ENCODE data around the gene KDM4C. TPM values are rescaled to one million over a fixed set of nuclear protein-coding genes. Genes with fewer than 3 reads are reported as not detected.

KDM4C gene
- total RNA-seq, 6 donors from 2014 or later = 31.6 to 96.4 (median 41.2) TPM

- ATAC-seq (ENCODE audit: low FRiP score in 2 of 2) = peak in 1 of 2 donors; percentile 31
- no peaks in the 10 kb centered on the region for H3K36me3 ChIP-seq
- no peak overlapping the region for H3K27ac ChIP-seq
- H3K4me3 ChIP-seq = no peak overlapping the region
- no peak for TF ChIP-seq POLR2A (IDR thresholded peaks at IDR 0.05)
- no peak for TF ChIP-seq POLR2AphosphoS5 (IDR thresholded peaks at IDR 0.05)
- TF ChIP-seq EP300 (IDR thresholded peaks at IDR 0.05) = no peak
- no peak for TF ChIP-seq CTCF (IDR thresholded peaks at IDR 0.05)
- no peak for DNase-seq
- WGBS, 2 donors = 81 to 87% methylated on average over 5 of the region's 5 CpGs
- no peaks in the 10 kb centered on the region for H3K27me3 ChIP-seq
- no peaks in the 10 kb centered on the region for H3K9me3 ChIP-seq
- H3K4me1 ChIP-seq = no peaks in the 10 kb centered on the region
Measured at GRCh38 chr9:6902423-6902822, 144.7 kb downstream of the KDM4C start.

- DNase-seq (no peak), ATAC-seq (ENCODE audit: low FRiP score in 2 of 2) (no peak)
- Histone ChIP-seq H3K36me3 (no peaks in the 10 kb centered on the region), H3K27me3 (no peaks in the 10 kb centered on the region), H3K4me1 (no peaks in the 10 kb centered on the region), H3K9me3 (no peaks in the 10 kb centered on the region), H3K27ac (no peak overlapping the region), H3K4me3 (no peak overlapping the region)
- 91 to 98% methylated on average over 2 of the region's 2 CpGs for WGBS, 2 donors
- TF ChIP-seq POLR2A (IDR thresholded peaks at IDR 0.05) = no peak
- TF ChIP-seq POLR2AphosphoS5 (IDR thresholded peaks at IDR 0.05) = no peak
- no peak for TF ChIP-seq EP300 (IDR thresholded peaks at IDR 0.05)
- no peak for TF ChIP-seq CTCF (IDR thresholded peaks at IDR 0.05)
Measured at GRCh38 chr9:6904371-6904770, 146.6 kb downstream of the KDM4C start.

- H3K36me3 ChIP-seq = no peaks in the 10 kb centered on the region
- H3K27ac ChIP-seq = no peak overlapping the region
- no peak overlapping the region for H3K4me3 ChIP-seq
- DNase-seq (no peak), ATAC-seq (ENCODE audit: low FRiP score in 2 of 2) (no peak)
- no peak for TF ChIP-seq CTCF (IDR thresholded peaks at IDR 0.05)
- no peak for TF ChIP-seq POLR2A (IDR thresholded peaks at IDR 0.05)
- TF ChIP-seq POLR2AphosphoS5 (IDR thresholded peaks at IDR 0.05) = no peak
- no peak for TF ChIP-seq EP300 (IDR thresholded peaks at IDR 0.05)
- no peaks in the 10 kb centered on the region for H3K9me3 ChIP-seq
- no peaks in the 10 kb centered on the region for H3K27me3 ChIP-seq
- WGBS, 2 donors = 83 to 88% methylated on average over 6 of the region's 6 CpGs
- no peaks in the 10 kb centered on the region for H3K4me1 ChIP-seq
Measured at GRCh38 chr9:6905850-6906375, 148.1 kb downstream of the KDM4C start.

- Histone ChIP-seq H3K36me3 (no peaks in the 10 kb centered on the region), H3K9me3 (no peaks in the 10 kb centered on the region), H3K27me3 (no peaks in the 10 kb centered on the region), H3K4me3 (no peak overlapping the region), H3K27ac (no peak overlapping the region), H3K4me1 (no peaks in the 10 kb centered on the region)
- TF ChIP-seq EP300 (IDR thresholded peaks at IDR 0.05) = no peak
- peak in 2 of 6 experiments; percentile 14 to 40 for TF ChIP-seq CTCF (IDR thresholded peaks at IDR 0.05)
- WGBS, 2 donors = 84 to 88% methylated on average over 4 of the region's 4 CpGs
- DNase-seq (no peak), ATAC-seq (ENCODE audit: low FRiP score in 2 of 2) (no peak)
Measured at GRCh38 chr9:6907772-6908381, 150.1 kb downstream of the KDM4C start.

- H3K4me1 ChIP-seq = no peaks in the 10 kb centered on the region
- no peak for ATAC-seq (ENCODE audit: low FRiP score in 2 of 2)
- WGBS, 2 donors = 61 to 65% methylated on average over 1 of the region's 1 CpG
- H3K4me3 ChIP-seq = no peak overlapping the region
- no peak for DNase-seq
- TF ChIP-seq POLR2A (IDR thresholded peaks at IDR 0.05) (no peak), CTCF (IDR thresholded peaks at IDR 0.05) (no peak), POLR2AphosphoS5 (IDR thresholded peaks at IDR 0.05) (no peak), EP300 (IDR thresholded peaks at IDR 0.05) (no peak)
- no peaks in the 10 kb centered on the region for H3K9me3 ChIP-seq
- no peaks in the 10 kb centered on the region for H3K27me3 ChIP-seq
- H3K36me3 ChIP-seq = no peaks in the 10 kb centered on the region
- H3K27ac ChIP-seq = no peak overlapping the region
Measured at GRCh38 chr9:6909181-6909580, 151.4 kb downstream of the KDM4C start.
